LNCaP clone FGC (cell line): ENCODE data around the gene SPTSSB.

ENCODE experiments used
- DNase-seq: peaks from one replicate; pipeline ENCODE4 v3.0.0-alpha.2; 2011; ENCODE audit warnings: low read depth
- H3K4me3 ChIP-seq: 2 replicates; pipeline ENCODE4 v1.5.1; 2011; ENCODE audit warnings: mild to moderate bottlenecking, low read depth, low read length, control low read depth
- CTCF ChIP-seq: IDR thresholded peaks from 2 replicates; pipeline ENCODE4 v1.5.1; 2012; ENCODE audit warnings: mild to moderate bottlenecking; ENCODE audit not compliant: control insufficient read depth, insufficient read depth; ENCODE audit errors: extremely low read depth

Gene SPTSSB

GRCh38 chr3:161325059-161325458, 46.3 kb downstream of the SPTSSB start:
- no peak overlapping the region for H3K4me3 ChIP-seq
- TF ChIP-seq CTCF = no peak
- DNase-seq = no peak

GRCh38 chr3:161323926-161324621, 47.2 kb downstream of the SPTSSB start:
- no peak for TF ChIP-seq CTCF
- no peak for DNase-seq
- no peak overlapping the region for H3K4me3 ChIP-seq

- DNase-seq = no peak
- no peak overlapping the region for H3K4me3 ChIP-seq
- TF ChIP-seq CTCF = no peak
These were observed 48.3 kb downstream of the SPTSSB start for GRCh38 chr3:161322781-161323568.

GRCh38 chr3:161320837-161321236, 50.5 kb downstream of the SPTSSB start:
- no peak overlapping the region for H3K4me3 ChIP-seq
- TF ChIP-seq CTCF = no peak

GRCh38 chr3:161319867-161320266, 51.5 kb downstream of the SPTSSB start:
- H3K4me3 ChIP-seq = no peak overlapping the region
- TF ChIP-seq CTCF = no peak
- DNase-seq = no peak

More at GRCh38 chr3:161320837-161321236, 50.5 kb downstream of the SPTSSB start:
- DNase-seq = no peak

- TF ChIP-seq CTCF = no peak
- no peak for DNase-seq
- H3K4me3 ChIP-seq = no peak overlapping the region
These were observed 54.2 kb downstream of the SPTSSB start for GRCh38 chr3:161317077-161317476.
